Measurements from ENCODE around the gene EBF4.

Gene EBF4

GRCh38 chr20:2761885-2762284 is 69.3 kb downstream of the EBF4 start:
- no peak for TF ChIP-seq GATA3 (IDR thresholded peaks at IDR 0.05; ENCODE audit: low read depth, low read length)
- TF ChIP-seq GATA2 (IDR thresholded peaks at IDR 0.05; ENCODE audit: low read depth, low read length), result no peak

- TF ChIP-seq GATA3 (IDR thresholded peaks at IDR 0.05; ENCODE audit: low read depth, low read length), result no peak
Measured at GRCh38 chr20:2762578-2763131, 70.1 kb downstream of the EBF4 start.

- no peak for TF ChIP-seq GATA2 (IDR thresholded peaks at IDR 0.05; ENCODE audit: low read depth, low read length)
- TF ChIP-seq GATA3 (IDR thresholded peaks at IDR 0.05; ENCODE audit: low read depth, low read length), result no peak
Measured at GRCh38 chr20:2763186-2763585, 70.6 kb downstream of the EBF4 start.

- TF ChIP-seq GATA2 (IDR thresholded peaks at IDR 0.05; ENCODE audit: low read depth, low read length) (no peak), GATA3 (IDR thresholded peaks at IDR 0.05; ENCODE audit: low read depth, low read length) (no peak)
Measured at GRCh38 chr20:2767768-2768631, 75.4 kb downstream of the EBF4 start.

GRCh38 chr20:2768632-2769015 is 76.0 kb downstream of the EBF4 start:
- TF ChIP-seq GATA3 (IDR thresholded peaks at IDR 0.05; ENCODE audit: low read depth, low read length) (no peak), GATA2 (IDR thresholded peaks at IDR 0.05; ENCODE audit: low read depth, low read length) (no peak)

GRCh38 chr20:2771631-2772080 is 79.1 kb downstream of the EBF4 start:
- TF ChIP-seq GATA3 (IDR thresholded peaks at IDR 0.05; ENCODE audit: low read depth, low read length) (no peak), GATA2 (IDR thresholded peaks at IDR 0.05; ENCODE audit: low read depth, low read length) (no peak)

- TF ChIP-seq GATA3 (IDR thresholded peaks at IDR 0.05; ENCODE audit: low read depth, low read length), result no peak
- no peak for TF ChIP-seq GATA2 (IDR thresholded peaks at IDR 0.05; ENCODE audit: low read depth, low read length)
Measured at GRCh38 chr20:2773812-2774211, 81.2 kb downstream of the EBF4 start.

GRCh38 chr20:2775139-2775538 is 82.6 kb downstream of the EBF4 start:
- no peak for TF ChIP-seq GATA3 (IDR thresholded peaks at IDR 0.05; ENCODE audit: low read depth, low read length)
- no peak for TF ChIP-seq GATA2 (IDR thresholded peaks at IDR 0.05; ENCODE audit: low read depth, low read length)

- TF ChIP-seq GATA2 (IDR thresholded peaks at IDR 0.05; ENCODE audit: low read depth, low read length) (no peak), GATA3 (IDR thresholded peaks at IDR 0.05; ENCODE audit: low read depth, low read length) (no peak)
Measured at GRCh38 chr20:2778602-2779321, 86.2 kb downstream of the EBF4 start.

GRCh38 chr20:2780948-2781347 is 88.4 kb downstream of the EBF4 start:
- no peak for TF ChIP-seq GATA2 (IDR thresholded peaks at IDR 0.05; ENCODE audit: low read depth, low read length)
- no peak for TF ChIP-seq GATA3 (IDR thresholded peaks at IDR 0.05; ENCODE audit: low read depth, low read length)

- TF ChIP-seq GATA3 (IDR thresholded peaks at IDR 0.05; ENCODE audit: low read depth, low read length) (no peak), GATA2 (IDR thresholded peaks at IDR 0.05; ENCODE audit: low read depth, low read length) (no peak)
Measured at GRCh38 chr20:2783908-2784566, 91.5 kb downstream of the EBF4 start.

- TF ChIP-seq GATA3 (IDR thresholded peaks at IDR 0.05; ENCODE audit: low read depth, low read length) (no peak), GATA2 (IDR thresholded peaks at IDR 0.05; ENCODE audit: low read depth, low read length) (no peak)
Measured at GRCh38 chr20:2793471-2793870, 100.9 kb downstream of the EBF4 start.

- TF ChIP-seq GATA2 (IDR thresholded peaks at IDR 0.05; ENCODE audit: low read depth, low read length) (no peak), GATA3 (IDR thresholded peaks at IDR 0.05; ENCODE audit: low read depth, low read length) (no peak)
Measured at GRCh38 chr20:2794202-2794748, 101.7 kb downstream of the EBF4 start.

Data from SH-SY5Y (cell line).